ENCODE results near the gene MMP23B.
"Not testable (repeated sequence)": the region's sequence is repeated elsewhere in the genome, so short reads cannot be mapped to it uniquely, and the experiment has no call there.

MMP23B gene

DNA sequence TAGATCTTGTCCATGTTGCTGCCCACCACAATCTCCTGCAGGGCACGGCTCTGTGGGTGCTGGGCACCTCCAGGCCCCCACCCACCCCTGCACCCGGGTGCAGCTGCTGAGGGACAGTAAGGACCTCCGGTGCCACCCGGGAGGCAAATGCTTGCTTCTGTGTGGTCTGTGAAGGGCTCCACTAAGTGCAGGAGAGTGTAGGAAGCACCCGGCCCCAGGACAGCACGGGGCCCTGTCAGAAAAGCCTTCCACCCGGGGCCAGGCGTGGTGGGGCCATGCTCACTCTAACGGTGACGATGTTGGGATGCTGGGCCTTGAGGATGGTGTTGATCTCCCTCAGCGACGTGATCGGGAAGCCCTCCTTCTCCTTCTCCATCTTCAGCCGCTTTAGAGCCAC is 5.5 kb downstream of the MMP23B start:
- H3K4me1 ChIP-seq (ENCODE audit: control insufficient read depth, insufficient read depth, low read length, unreplicated experiment); H3K27me3 ChIP-seq (ENCODE audit: insufficient read depth, low read length); H3K27ac ChIP-seq (ENCODE audit: low read depth, low read length); H3K4me3 ChIP-seq (ENCODE audit: low read depth, low read length); H2AFZ ChIP-seq (ENCODE audit: low read length, unreplicated experiment); H3K79me2 ChIP-seq (ENCODE audit: control insufficient read depth, insufficient read depth, low read length, unreplicated experiment); H3K36me3 ChIP-seq (ENCODE audit: insufficient read depth, low read length): not testable (repeated sequence)

DNA sequence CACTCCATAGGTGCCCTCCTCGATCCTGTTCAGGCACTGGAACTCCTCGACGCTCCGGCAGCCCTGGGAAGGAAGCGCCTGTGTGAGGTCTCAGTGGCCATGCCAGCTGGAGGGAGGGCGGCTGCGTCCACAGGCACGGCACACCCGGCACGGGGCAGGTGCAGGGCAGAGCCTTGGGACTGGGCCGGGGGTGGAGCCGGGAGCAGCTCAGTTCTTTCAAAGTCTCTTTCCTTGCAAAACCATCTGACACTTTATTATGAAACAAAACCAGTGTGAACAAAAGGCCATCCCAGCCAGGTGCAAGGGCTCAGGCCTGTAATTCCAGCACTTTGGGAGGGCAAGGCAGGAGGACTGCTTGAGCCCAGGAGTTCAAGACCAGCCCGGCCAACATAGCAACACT is 6.6 kb downstream of the MMP23B start:
- H3K4me3 ChIP-seq (ENCODE audit: low read depth, low read length); H3K36me3 ChIP-seq (ENCODE audit: insufficient read depth, low read length); H2AFZ ChIP-seq (ENCODE audit: low read length, unreplicated experiment): not testable (repeated sequence)

DNA sequence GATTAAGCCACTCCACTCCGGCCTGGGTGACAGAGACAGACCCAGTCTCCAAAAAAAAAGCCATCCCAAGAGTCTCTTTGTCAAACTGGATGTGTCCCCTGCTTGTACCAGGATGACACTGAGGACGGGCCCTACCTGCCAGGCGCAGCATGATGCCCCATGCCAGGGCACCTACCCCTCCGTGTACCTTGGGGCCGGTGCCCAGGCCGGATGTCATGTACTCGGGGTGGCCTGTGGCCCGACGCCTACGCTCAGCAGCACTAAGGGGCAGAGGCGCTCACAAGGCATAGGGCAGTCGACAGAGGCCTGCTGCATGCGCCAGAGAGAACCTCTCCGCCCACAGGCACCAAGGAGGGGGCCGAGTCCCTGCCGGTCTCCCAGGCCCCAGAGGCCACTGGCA is 7.4 kb downstream of the MMP23B start:
- H3K79me2 ChIP-seq (ENCODE audit: control insufficient read depth, insufficient read depth, low read length, unreplicated experiment); H3K27me3 ChIP-seq (ENCODE audit: insufficient read depth, low read length); H3K36me3 ChIP-seq (ENCODE audit: insufficient read depth, low read length); H3K4me3 ChIP-seq (ENCODE audit: low read depth, low read length); H2AFZ ChIP-seq (ENCODE audit: low read length, unreplicated experiment); H3K27ac ChIP-seq (ENCODE audit: low read depth, low read length); H3K4me1 ChIP-seq (ENCODE audit: control insufficient read depth, insufficient read depth, low read length, unreplicated experiment): not testable (repeated sequence)

More for the DNA sequence above, 6.6 kb downstream of the MMP23B start:
- H3K27me3 ChIP-seq (ENCODE audit: insufficient read depth, low read length); H3K27ac ChIP-seq (ENCODE audit: low read depth, low read length); H3K79me2 ChIP-seq (ENCODE audit: control insufficient read depth, insufficient read depth, low read length, unreplicated experiment); H3K4me1 ChIP-seq (ENCODE audit: control insufficient read depth, insufficient read depth, low read length, unreplicated experiment): not testable (repeated sequence)

DNA sequence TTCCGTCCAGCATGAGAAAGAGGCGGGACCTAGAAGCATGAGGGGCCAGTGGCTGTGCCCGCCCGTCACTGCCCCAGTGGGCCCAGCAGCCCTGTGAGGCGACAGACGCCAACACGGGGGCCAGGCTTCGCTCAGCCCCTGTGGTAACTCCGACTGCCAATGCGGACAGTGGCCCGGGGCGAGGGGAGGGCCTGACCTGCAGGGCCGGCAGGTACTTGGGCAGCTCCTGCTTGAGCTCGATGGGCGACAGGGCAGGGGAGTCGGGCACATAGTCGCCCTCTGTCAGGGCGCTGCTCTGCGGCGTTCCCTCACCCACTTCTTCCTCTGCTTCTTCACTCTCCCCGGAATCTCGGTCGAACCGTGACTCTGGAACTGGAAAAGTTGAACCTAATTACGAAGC is 8.1 kb downstream of the MMP23B start:
- not testable (repeated sequence) for H3K27ac ChIP-seq (ENCODE audit: low read depth, low read length); H3K27me3 ChIP-seq (ENCODE audit: insufficient read depth, low read length); H3K36me3 ChIP-seq (ENCODE audit: insufficient read depth, low read length); H3K4me1 ChIP-seq (ENCODE audit: control insufficient read depth, insufficient read depth, low read length, unreplicated experiment); H2AFZ ChIP-seq (ENCODE audit: low read length, unreplicated experiment); H3K79me2 ChIP-seq (ENCODE audit: control insufficient read depth, insufficient read depth, low read length, unreplicated experiment); H3K4me3 ChIP-seq (ENCODE audit: low read depth, low read length)

DNA sequence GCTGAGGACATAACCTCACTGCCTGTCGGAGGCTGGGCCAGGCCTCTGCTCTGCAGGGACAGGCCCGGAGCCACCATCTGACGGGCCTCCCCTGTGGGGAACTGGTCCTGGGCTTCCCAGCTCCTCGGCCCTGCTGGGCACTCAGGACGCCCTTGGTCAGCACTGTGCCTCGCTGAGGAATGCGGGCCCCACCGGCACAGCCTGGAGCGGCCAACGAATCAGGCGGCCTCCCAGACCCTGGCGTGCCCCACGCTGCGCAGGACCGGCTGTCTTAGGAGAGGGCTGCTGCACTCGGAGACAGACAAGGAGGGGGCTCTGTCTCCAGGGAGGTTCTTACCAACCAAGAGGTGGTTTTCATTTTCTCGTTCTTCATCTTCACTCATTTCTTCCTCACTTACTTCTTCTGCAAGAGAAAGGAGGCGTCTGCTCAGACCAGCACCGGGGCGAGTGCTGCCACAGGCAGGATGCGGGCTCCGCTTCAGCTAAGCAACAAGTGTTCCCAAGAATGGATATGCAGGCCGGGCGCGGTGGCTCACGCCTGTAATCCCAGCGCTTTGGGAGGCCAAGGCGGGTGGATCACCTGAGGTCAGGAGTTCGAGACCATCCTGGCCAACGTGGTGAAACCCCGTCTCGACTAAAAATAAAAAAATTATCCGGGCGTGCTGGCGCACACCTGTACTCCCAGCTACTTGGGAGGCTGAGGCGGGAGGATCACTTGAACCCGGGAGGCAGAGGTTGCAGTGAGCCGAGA is 8.9 kb downstream of the MMP23B start:
- not testable (repeated sequence) for H3K4me1 ChIP-seq (ENCODE audit: control insufficient read depth, insufficient read depth, low read length, unreplicated experiment); H2AFZ ChIP-seq (ENCODE audit: low read length, unreplicated experiment); H3K79me2 ChIP-seq (ENCODE audit: control insufficient read depth, insufficient read depth, low read length, unreplicated experiment); H3K36me3 ChIP-seq (ENCODE audit: insufficient read depth, low read length); H3K4me3 ChIP-seq (ENCODE audit: low read depth, low read length); H3K27ac ChIP-seq (ENCODE audit: low read depth, low read length); H3K27me3 ChIP-seq (ENCODE audit: insufficient read depth, low read length)

DNA sequence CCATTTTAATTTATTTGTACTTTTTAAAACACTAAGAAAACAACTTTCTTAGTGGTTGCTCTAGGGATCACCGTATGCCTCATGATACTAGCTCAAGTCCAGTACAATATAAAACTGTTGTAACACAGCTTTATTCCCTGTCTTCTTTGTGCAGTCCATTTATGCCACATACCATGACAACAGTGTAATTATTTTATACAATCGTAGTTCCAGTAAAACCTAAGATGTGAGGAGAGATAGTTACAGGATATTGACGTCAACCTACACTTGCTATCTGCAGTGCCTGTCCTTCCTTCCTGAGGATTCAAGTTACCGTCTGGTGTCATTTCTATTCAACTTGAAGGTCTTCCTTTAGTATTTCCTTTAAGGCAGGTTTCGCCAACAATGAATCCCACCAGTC is 14.4 kb downstream of the MMP23B start:
- H3K4me3 ChIP-seq (ENCODE audit: low read depth, low read length); H3K79me2 ChIP-seq (ENCODE audit: control insufficient read depth, insufficient read depth, low read length, unreplicated experiment); H3K4me1 ChIP-seq (ENCODE audit: control insufficient read depth, insufficient read depth, low read length, unreplicated experiment); H3K27ac ChIP-seq (ENCODE audit: low read depth, low read length); H3K27me3 ChIP-seq (ENCODE audit: insufficient read depth, low read length); H2AFZ ChIP-seq (ENCODE audit: low read length, unreplicated experiment): not testable (repeated sequence)
- peaks cover 10% of the 10 kb centered on the region for H3K36me3 ChIP-seq (ENCODE audit: insufficient read depth, low read length)

DNA sequence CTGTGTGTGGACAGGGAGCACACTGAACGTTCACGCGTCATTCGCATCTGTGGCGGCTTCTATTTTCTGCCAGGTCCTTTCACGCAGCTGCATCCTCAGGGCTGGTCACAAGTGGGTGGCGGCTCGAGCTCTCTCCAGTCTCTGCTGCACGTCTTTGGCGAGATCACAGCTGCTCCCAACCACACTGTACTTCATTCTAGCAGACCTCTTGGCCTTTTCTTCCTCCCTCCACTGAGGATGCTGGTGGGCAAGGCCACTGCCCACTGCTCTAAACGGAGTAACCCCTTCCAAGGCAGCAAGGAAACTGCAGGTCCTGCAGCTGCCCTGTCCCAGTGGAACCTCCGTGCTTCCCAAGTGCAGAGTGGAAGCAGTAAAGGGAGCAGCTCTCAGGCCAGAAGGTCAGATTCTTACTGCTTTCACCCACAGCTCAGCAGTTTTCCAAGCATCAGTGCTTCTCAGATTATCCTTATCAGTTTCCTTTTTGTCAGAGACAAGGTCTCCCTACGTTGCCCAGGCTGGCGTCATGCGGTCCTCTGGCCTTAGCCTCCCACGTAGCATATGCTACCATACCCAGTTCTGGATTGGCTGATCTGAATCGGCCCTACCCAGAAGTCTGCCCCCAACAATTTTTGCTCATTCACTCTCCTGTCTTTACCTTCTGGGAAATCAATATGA is 15.7 kb downstream of the MMP23B start:
- not testable (repeated sequence) for H3K4me3 ChIP-seq (ENCODE audit: low read depth, low read length); H2AFZ ChIP-seq (ENCODE audit: low read length, unreplicated experiment); H3K27me3 ChIP-seq (ENCODE audit: insufficient read depth, low read length); H3K79me2 ChIP-seq (ENCODE audit: control insufficient read depth, insufficient read depth, low read length, unreplicated experiment); H3K4me1 ChIP-seq (ENCODE audit: control insufficient read depth, insufficient read depth, low read length, unreplicated experiment); H3K27ac ChIP-seq (ENCODE audit: low read depth, low read length)
- H3K36me3 ChIP-seq (ENCODE audit: insufficient read depth, low read length) = peaks cover 15% of the 10 kb centered on the region

DNA sequence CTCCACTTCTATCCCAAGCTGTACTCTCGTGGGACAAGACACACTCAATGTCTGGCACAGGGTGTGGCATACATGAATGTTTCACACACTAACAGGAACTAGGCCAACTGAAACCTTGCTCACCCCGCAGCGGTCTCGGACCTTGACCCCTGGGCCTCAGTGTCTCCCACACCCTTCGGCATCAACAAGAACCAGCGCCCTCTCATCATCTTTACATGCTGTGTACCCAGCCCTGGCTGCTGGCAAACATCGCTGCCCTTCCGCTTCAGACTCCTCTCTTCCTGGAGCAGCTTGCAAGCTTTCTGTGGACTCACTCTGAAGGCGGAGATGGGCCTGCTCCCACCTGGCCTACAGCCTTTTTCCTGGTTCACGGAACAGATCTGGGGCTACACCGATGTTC is 16.3 kb downstream of the MMP23B start:
- not testable (repeated sequence) for H3K27ac ChIP-seq (ENCODE audit: low read depth, low read length); H3K79me2 ChIP-seq (ENCODE audit: control insufficient read depth, insufficient read depth, low read length, unreplicated experiment); H3K4me1 ChIP-seq (ENCODE audit: control insufficient read depth, insufficient read depth, low read length, unreplicated experiment); H3K4me3 ChIP-seq (ENCODE audit: low read depth, low read length); H3K27me3 ChIP-seq (ENCODE audit: insufficient read depth, low read length); H2AFZ ChIP-seq (ENCODE audit: low read length, unreplicated experiment)
- H3K36me3 ChIP-seq (ENCODE audit: insufficient read depth, low read length) = peaks cover 15% of the 10 kb centered on the region

DNA sequence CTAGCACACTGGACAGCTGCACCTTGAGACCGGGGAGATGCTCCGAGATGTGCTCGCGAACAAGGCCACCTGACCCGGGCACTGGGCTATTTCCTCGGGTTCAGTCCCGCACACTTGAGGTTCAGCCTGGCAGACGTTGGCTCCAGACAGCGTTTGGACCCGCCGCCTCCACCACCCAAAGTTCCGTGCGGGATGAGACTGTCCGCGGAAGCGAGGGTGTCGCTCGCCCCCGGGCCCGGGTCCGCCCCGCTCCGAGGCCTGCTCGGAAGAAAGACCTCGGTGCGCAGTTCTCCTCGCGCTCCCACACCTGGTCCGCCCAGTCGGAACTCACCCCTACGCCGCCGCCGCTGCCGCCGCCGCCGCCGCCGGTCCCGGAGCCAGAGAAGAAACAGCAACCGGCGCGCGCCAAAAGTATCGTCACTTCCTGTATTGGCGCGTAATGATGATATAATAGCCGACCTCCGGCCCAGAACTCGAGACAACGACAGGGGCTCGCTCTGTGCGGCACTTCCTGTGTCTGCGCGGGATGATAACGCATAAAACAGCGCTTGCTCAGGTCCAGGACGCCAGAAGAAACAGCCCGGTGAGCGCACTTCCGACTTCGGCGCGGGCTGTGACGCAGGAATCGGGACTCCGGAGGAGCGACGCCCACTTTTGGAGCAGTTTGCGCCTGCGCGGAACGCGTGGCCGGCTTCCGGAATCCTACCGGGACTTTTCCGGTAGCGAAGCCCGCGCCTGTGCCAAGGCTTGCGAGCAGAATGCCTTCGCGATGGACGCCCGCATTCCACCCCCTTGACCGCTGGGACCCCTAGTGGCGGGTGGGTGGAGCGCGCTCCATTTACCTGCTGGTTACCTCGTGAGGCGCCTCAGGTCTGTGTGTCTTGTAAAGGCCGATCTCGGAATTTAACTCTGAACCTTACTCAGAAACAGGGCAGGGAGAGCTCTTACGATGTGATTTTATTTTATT is 26.9 kb downstream of the MMP23B start, which contains the start of gene CDK11B:
Gene CDK11B, minus strand, starts transcription at position 422 of the 967 bp plus-strand sequence. CDS start 1,519 bp downstream, outside the sequence.
- H2AFZ ChIP-seq (ENCODE audit: low read length, unreplicated experiment); H3K27me3 ChIP-seq (ENCODE audit: insufficient read depth, low read length); H3K36me3 ChIP-seq (ENCODE audit: insufficient read depth, low read length): not testable (repeated sequence)
- Histone ChIP-seq H3K27ac (ENCODE audit: low read depth, low read length) (peak within 1 kb of the TSS; percentile 92), H3K4me3 (ENCODE audit: low read depth, low read length) (peak within 1 kb of the TSS; percentile 73), H3K4me1 (ENCODE audit: control insufficient read depth, insufficient read depth, low read length, unreplicated experiment) (peaks cover 15% of the 10 kb centered on the region), H3K79me2 (ENCODE audit: control insufficient read depth, insufficient read depth, low read length, unreplicated experiment) (peaks cover 16% of the 10 kb centered on the region)

DNA sequence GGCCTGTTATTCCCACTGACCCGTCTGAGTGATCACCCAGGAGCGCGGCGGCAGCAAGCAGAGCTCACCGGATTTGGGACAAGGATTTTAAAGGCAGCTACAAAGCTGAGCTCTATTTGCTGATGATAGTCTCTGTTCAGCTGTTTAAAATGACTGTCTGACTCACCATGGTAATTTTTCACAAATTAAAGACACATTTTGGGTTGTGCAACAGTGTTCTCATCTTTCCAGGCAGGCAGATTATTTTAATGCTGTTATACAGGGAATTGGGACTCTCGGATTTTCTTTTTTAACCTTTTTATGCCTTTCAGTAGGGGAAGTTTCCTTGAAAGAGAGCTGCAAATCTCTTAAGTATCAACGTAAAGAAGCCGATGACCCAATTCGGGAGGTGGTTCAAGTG is 30.4 kb downstream of the MMP23B start:
- H3K79me2 ChIP-seq (ENCODE audit: control insufficient read depth, insufficient read depth, low read length, unreplicated experiment); H3K4me1 ChIP-seq (ENCODE audit: control insufficient read depth, insufficient read depth, low read length, unreplicated experiment); H3K4me3 ChIP-seq (ENCODE audit: low read depth, low read length); H3K27me3 ChIP-seq (ENCODE audit: insufficient read depth, low read length): not testable (repeated sequence)
- Histone ChIP-seq H3K36me3 (ENCODE audit: insufficient read depth, low read length) (peaks cover 11% of the 10 kb centered on the region; the same call in 1 of the 2 replicates), H2AFZ (ENCODE audit: low read length, unreplicated experiment) (peak overlapping the region; percentile 43), H3K27ac (ENCODE audit: low read depth, low read length) (peak overlapping the region; percentile 79)

Measured in ACC112 (cell line).